Mesenchymal stem cell (in vitro differentiated cells and primary cell): ENCODE results near the gene FADD.

Experiments used
- DNase-seq: peaks from one replicate; pipeline ENCODE4 v3.0.0-alpha.2; 2013
- H2AFZ ChIP-seq: one replicate; pipeline ENCODE4 v1.6.1; 2013; ENCODE audit warnings: low read depth, mild to moderate bottlenecking, control low read depth, inconsistent platforms, low read length, moderate library complexity
- H2AK5ac ChIP-seq: 2 replicates; pipeline ENCODE4 v1.6.1; 2013; ENCODE audit warnings: low read length, moderate library complexity, mild to moderate bottlenecking, inconsistent platforms; ENCODE audit not compliant: severe bottlenecking
- H2BK120ac ChIP-seq: one replicate; pipeline ENCODE4 v1.6.1; 2013; ENCODE audit warnings: low read depth, mild to moderate bottlenecking, inconsistent platforms, low read length, moderate library complexity
- H2BK12ac ChIP-seq, 2 experiments: one replicate each; pipeline ENCODE4 v1.6.1; 2013; ENCODE audit warnings: inconsistent platforms in 2 of 2, low read length in 2 of 2, mild to moderate bottlenecking in 2 of 2, moderate library complexity in 2 of 2, control low read depth in 1 of 2
- H2BK15ac ChIP-seq: one replicate; pipeline ENCODE4 v1.6.1; 2013; ENCODE audit warnings: mild to moderate bottlenecking, low read depth, inconsistent platforms; ENCODE audit not compliant: poor library complexity, severe bottlenecking
- H2BK5ac ChIP-seq: 2 replicates; pipeline ENCODE4 v1.6.1; 2013; ENCODE audit warnings: low read depth, mild to moderate bottlenecking, low read length, control low read depth, inconsistent platforms; ENCODE audit not compliant: poor library complexity, severe bottlenecking
- H3K14ac ChIP-seq, 2 experiments: one replicate each; pipeline ENCODE4 v1.6.1; 2013; ENCODE audit warnings: inconsistent platforms in 2 of 2, low read length in 2 of 2, control low read depth in 1 of 2, mild to moderate bottlenecking in 1 of 2, moderate library complexity in 1 of 2
- H3K18ac ChIP-seq, 2 experiments: one replicate each; pipeline ENCODE4 v1.6.1; 2013; ENCODE audit warnings: inconsistent platforms in 2 of 2, low read length in 2 of 2, control low read depth in 1 of 2, low read depth in 1 of 2, mild to moderate bottlenecking in 1 of 2
- H3K23ac ChIP-seq, 2 experiments: one replicate each; pipeline ENCODE4 v1.6.1; 2013; ENCODE audit warnings: inconsistent platforms in 2 of 2, low read length in 2 of 2, mild to moderate bottlenecking in 2 of 2, moderate library complexity in 2 of 2, control low read depth in 1 of 2
- H3K27ac ChIP-seq: 2 replicates; pipeline ENCODE4 v1.5.1; 2013; ENCODE audit warnings: mild to moderate bottlenecking, moderate library complexity, low read length, control low read depth, inconsistent platforms; ENCODE audit not compliant: poor library complexity, severe bottlenecking
- H3K27me3 ChIP-seq, 2 experiments: 2 replicates each; pipeline versions ENCODE4 v1.6.1 to v1.7.0; 2013; ENCODE audit warnings: low read length in 2 of 2, mild to moderate bottlenecking in 2 of 2, moderate library complexity in 2 of 2, control low read depth in 1 of 2, inconsistent platforms in 1 of 2; ENCODE audit not compliant: control insufficient read depth in 1 of 2, insufficient read depth in 1 of 2
- H3K36me3 ChIP-seq, 2 experiments: 2 replicates each; pipeline versions ENCODE4 v1.6.1 to v1.7.0; 2013; ENCODE audit warnings: low read length in 2 of 2, control low read depth in 1 of 2, inconsistent platforms in 1 of 2, low read depth in 1 of 2, mild to moderate bottlenecking in 1 of 2; ENCODE audit not compliant: insufficient read depth in 2 of 2, control insufficient read depth in 1 of 2
- H3K4ac ChIP-seq, 2 experiments: one replicate each; pipeline ENCODE4 v1.6.1; 2013; ENCODE audit warnings: inconsistent platforms in 2 of 2, low read length in 2 of 2, mild to moderate bottlenecking in 2 of 2, moderate library complexity in 2 of 2, control low read depth in 1 of 2, low read depth in 1 of 2
- H3K4me1 ChIP-seq: 2 replicates; pipeline ENCODE4 v1.6.1; 2013; ENCODE audit warnings: low read depth, low read length, control low read depth; ENCODE audit not compliant: control insufficient read depth, insufficient read depth
- H3K4me2 ChIP-seq: 2 replicates; pipeline ENCODE4 v1.6.1; 2013; ENCODE audit warnings: low read length, mild to moderate bottlenecking, inconsistent platforms; ENCODE audit not compliant: poor library complexity, severe bottlenecking
- H3K4me3 ChIP-seq, 2 experiments: 2 replicates each; pipeline versions ENCODE4 v1.5.1 to v1.7.0; 2013; ENCODE audit warnings: low read length in 2 of 2, mild to moderate bottlenecking in 2 of 2, control low read depth in 1 of 2, low read depth in 1 of 2; ENCODE audit not compliant: insufficient read depth in 1 of 2
- H3K79me1 ChIP-seq: replicated peaks from 2 replicates; pipeline ENCODE4 v1.6.1; 2013; ENCODE audit warnings: mild to moderate bottlenecking, control low read depth, low read length, inconsistent platforms; ENCODE audit not compliant: poor library complexity, severe bottlenecking
- H3K9ac ChIP-seq: 2 replicates; pipeline ENCODE4 v1.7.0; 2013; ENCODE audit warnings: mild to moderate bottlenecking, low read length, moderate library complexity
- H3K9me3 ChIP-seq: 2 replicates; pipeline ENCODE4 v1.7.0; 2013; ENCODE audit warnings: mild to moderate bottlenecking, low read length; ENCODE audit not compliant: control insufficient read depth
- H4K8ac ChIP-seq: one replicate; pipeline ENCODE4 v1.6.1; 2013; ENCODE audit warnings: inconsistent platforms, mild to moderate bottlenecking, low read length, moderate library complexity
- H4K91ac ChIP-seq: one replicate; pipeline ENCODE4 v1.6.1; 2013; ENCODE audit warnings: mild to moderate bottlenecking, low read length, inconsistent platforms
- WGBS: methylation state at CpG from one replicate; pipeline ENCODE4 v1.1.7; 2013; ENCODE audit warnings: mixed read lengths; 5-methylcytosine and 5-hydroxymethylcytosine counted together

Gene FADD

DNA sequence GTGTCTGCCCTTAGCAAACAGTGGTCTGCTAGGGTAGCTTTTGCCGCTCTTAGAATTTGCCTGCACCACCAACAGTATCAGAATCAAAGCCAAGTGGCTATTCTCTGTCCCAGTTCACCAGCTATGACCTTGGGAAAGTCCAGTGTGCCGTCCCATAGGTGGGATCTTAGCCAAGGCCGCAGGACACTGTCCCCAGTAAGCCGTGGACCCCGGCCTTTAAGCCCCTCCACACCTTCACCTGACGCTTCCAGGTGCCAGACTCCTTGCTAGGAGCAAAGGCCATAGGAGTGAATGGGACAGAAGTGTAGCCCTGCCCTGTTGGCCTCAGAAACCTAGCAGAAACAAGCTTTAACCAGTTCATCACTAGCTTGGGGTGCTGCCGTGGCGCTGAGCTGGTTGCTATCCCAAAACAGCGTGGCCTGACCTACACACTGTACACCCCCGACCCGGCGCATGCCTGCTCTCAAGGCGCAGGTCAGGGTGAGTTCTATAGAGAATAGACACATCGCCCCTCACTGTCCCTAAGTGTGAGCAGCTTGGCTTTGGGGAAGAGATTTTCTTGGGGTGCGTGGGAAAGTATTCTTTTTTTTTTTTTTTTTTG is 4.5 kb downstream of the FADD start:
- WGBS, result 96% methylated on average over 14 of the region's 15 CpGs
- DNase-seq, result no peak
- no peak overlapping the region for H4K8ac ChIP-seq

DNA sequence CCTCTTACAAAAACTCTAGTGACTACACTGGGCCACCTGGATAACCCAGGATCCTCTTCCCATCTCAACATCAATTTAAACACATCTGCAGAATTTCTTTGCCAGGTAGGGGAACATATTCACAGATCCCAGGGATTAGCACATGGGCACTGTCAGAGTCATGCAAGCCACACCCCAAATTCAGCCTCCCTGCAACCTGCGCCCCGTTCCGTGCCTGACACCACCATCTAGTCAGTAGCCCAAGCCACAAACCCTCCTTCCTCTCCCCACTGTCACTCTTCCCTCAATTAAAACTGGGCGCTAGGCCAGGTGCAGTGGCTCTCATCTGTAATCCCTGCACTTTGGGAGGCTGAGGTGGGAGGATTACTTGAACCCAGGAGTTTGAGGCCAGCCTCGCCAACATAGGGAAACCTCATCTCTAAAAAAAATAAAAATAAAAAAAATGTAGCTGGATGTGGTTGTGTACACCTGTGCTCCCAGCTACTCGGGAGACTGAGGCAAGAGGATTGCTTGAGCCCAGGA is 6.4 kb downstream of the FADD start:
- whole genome bisulfite sequencing, result 98% methylated on average over 4 of the region's 6 CpGs
- Histone ChIP-seq H2BK15ac (no peak overlapping the region), H2BK120ac (no peak overlapping the region)

More for the DNA sequence above, 4.5 kb downstream of the FADD start:
- Histone ChIP-seq H4K91ac (no peak overlapping the region), H3K23ac (no peak overlapping the region), H3K27me3 (no peaks in the 10 kb centered on the region), H3K9ac (no peak overlapping the region), H2BK15ac (no peak overlapping the region), H3K36me3 (peaks cover 46 to 47% of the 10 kb centered on the region in 2 experiments), H2AFZ (no peak overlapping the region), H2BK120ac (no peak overlapping the region), H3K18ac (no peak overlapping the region), H2BK5ac (no peak overlapping the region), H2AK5ac (peak overlapping the region; percentile 17), H3K4ac (no peak overlapping the region), H3K27ac (no peak overlapping the region), H3K79me1 (peaks cover 17% of the 10 kb centered on the region), H2BK12ac (peak overlapping the region in 1 of 2 experiments; percentile 54), H3K14ac (no peak overlapping the region), H3K4me1 (peaks cover 49% of the 10 kb centered on the region), H3K4me3 (no peak overlapping the region), H3K9me3 (no peaks in the 10 kb centered on the region), H3K4me2 (no peak overlapping the region)

DNA sequence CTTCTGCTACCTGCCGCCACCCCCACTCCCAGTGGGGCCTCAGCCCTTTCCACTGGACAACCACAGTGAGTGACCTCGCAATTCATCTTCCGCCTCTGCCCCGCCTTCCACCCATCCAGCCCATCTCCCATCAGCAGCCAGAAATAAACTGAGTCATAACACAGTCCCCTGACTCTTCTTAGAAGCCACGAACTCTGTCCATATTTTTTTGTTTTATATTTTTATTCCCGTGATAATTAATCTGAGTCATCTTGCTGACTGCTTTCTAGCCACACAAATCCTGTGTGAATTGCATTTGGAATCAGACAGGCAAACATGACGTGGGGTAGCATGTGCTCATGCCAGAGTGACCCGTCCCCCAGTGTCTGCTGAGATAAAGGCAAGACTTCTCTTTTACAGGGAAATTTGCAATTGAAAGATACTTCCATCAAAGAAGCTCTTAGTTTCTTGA is 7.0 kb downstream of the FADD start:
- Histone ChIP-seq H3K4me3 (no peak overlapping the region), H3K4me1 (peaks cover 44% of the 10 kb centered on the region), H3K79me1 (peaks cover 17% of the 10 kb centered on the region), H3K4me2 (no peak overlapping the region), H3K18ac (no peak overlapping the region), H3K14ac (no peak overlapping the region), H2AK5ac (no peak overlapping the region), H4K8ac (no peak overlapping the region), H3K27me3 (no peaks in the 10 kb centered on the region), H2AFZ (no peak overlapping the region), H3K27ac (no peak overlapping the region), H2BK12ac (no peak overlapping the region), H3K23ac (no peak overlapping the region), H2BK120ac (no peak overlapping the region), H2BK5ac (no peak overlapping the region), H2BK15ac (no peak overlapping the region), H3K36me3 (peaks cover 39 to 44% of the 10 kb centered on the region in 2 experiments), H3K4ac (no peak overlapping the region), H3K9ac (peak overlapping the region; percentile 84), H3K9me3 (no peaks in the 10 kb centered on the region), H4K91ac (no peak overlapping the region)
- no peak for DNase-seq
- WGBS, result 86% methylated on average over 7 of the region's 8 CpGs

More for the DNA sequence above, 6.4 kb downstream of the FADD start:
- H3K4me1 ChIP-seq, result peaks cover 48% of the 10 kb centered on the region
- no peak overlapping the region for H2AFZ ChIP-seq
- peaks cover 17% of the 10 kb centered on the region for H3K79me1 ChIP-seq
- no peak overlapping the region for H2BK5ac ChIP-seq
- no peak overlapping the region for H4K91ac ChIP-seq
- H3K4me3 ChIP-seq, result no peak overlapping the region
- H3K14ac ChIP-seq, result no peak overlapping the region
- no peak overlapping the region for H3K27ac ChIP-seq
- H3K36me3 ChIP-seq, result peaks cover 43 to 47% of the 10 kb centered on the region in 2 experiments
- H3K23ac ChIP-seq, result no peak overlapping the region
- H3K4me2 ChIP-seq, result no peak overlapping the region
- H3K9ac ChIP-seq, result peak overlapping the region; percentile 58
- no peaks in the 10 kb centered on the region for H3K27me3 ChIP-seq
- H3K4ac ChIP-seq, result no peak overlapping the region
- H2BK12ac ChIP-seq, result no peak overlapping the region
- H3K9me3 ChIP-seq, result no peaks in the 10 kb centered on the region
- H3K18ac ChIP-seq, result no peak overlapping the region
- H2AK5ac ChIP-seq, result no peak overlapping the region
- H4K8ac ChIP-seq, result no peak overlapping the region
- no peak for DNase-seq

DNA sequence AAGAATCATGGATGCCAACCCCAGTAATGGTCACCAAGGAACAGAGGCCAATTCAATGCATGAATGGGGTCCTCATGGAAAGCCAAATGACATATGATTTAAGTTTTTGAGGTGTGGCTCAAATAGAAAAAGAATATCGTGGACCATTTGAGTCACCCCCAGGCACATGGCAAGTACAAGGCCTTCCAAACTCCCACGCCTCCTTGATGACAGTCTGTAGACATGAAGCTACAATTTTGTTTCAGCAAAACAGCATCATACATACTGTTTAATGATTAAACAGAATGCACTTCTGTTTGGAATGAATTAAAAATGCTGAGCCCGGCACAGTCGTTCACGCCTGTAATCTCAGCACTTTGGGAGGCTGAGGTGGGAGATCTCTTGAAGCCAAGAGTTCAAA is 7.4 kb downstream of the FADD start:
- DNase-seq, result no peak
- H3K4me3 ChIP-seq, result no peak overlapping the region

More for the DNA sequence above, 7.4 kb downstream of the FADD start:
- Histone ChIP-seq H4K8ac (no peak overlapping the region), H4K91ac (no peak overlapping the region), H2BK12ac (no peak overlapping the region), H3K9ac (peak overlapping the region; percentile 84), H2BK5ac (no peak overlapping the region), H3K23ac (no peak overlapping the region), H3K18ac (no peak overlapping the region), H3K27ac (no peak overlapping the region), H3K4me1 (peaks cover 39% of the 10 kb centered on the region), H3K36me3 (peaks cover 34 to 39% of the 10 kb centered on the region in 2 experiments), H3K4ac (no peak overlapping the region), H3K14ac (no peak overlapping the region), H3K9me3 (no peaks in the 10 kb centered on the region), H2BK120ac (no peak overlapping the region), H2AFZ (no peak overlapping the region), H3K4me2 (no peak overlapping the region), H3K79me1 (peaks cover 17% of the 10 kb centered on the region), H2BK15ac (no peak overlapping the region), H3K27me3 (no peaks in the 10 kb centered on the region), H2AK5ac (no peak overlapping the region)
- WGBS, result no CpG with 5 or more reads among the region's 5 CpGs
